H1 (cell line): ENCODE results near the gene AP5Z1. TPM values are rescaled to one million over a fixed set of nuclear protein-coding genes. Genes with fewer than 3 reads are reported as not detected.

ENCODE experiments used
- CTCF ChIA-PET: fragments of 300-600 bp; sonication (Branson Sonifier 250); formaldehyde crosslinking; loops from one replicate; lab custom pipeline; 2021; ENCODE audit not compliant: partially characterized antibody; lab: Charles Lee
- POLR2A ChIA-PET: fragments of 300-600 bp; sonication (Branson Sonifier 250); formaldehyde crosslinking; loops from one replicate; lab custom pipeline; 2021; ENCODE audit warnings: inconsistent platforms; ENCODE audit not compliant: partially characterized antibody; lab: Charles Lee
- DNase-seq, 2 experiments: peaks; one replicate each; pipeline versions ENCODE4 v3.0.0 to v3.0.0-alpha.2; 2010 to 2022; ENCODE audit warnings: low spot score in 2 of 2, low read depth in 1 of 2, mixed read lengths in 1 of 2
- FAIRE-seq: peaks from 2 replicates; lab custom pipeline; 2011; peaks lifted over from hg19 to GRCh38; lab: Jason Lieb, UNC
- H2AFZ ChIP-seq: 2 replicates; pipeline ENCODE4 v1.8.1; 2012; ENCODE audit warnings: low read length, inconsistent platforms
- H2AK5ac ChIP-seq: 2 replicates; pipeline ENCODE4 v1.6.1; 2013; ENCODE audit warnings: low read depth, low read length
- H2BK120ac ChIP-seq: replicated peaks from 2 replicates; pipeline ENCODE3; 2013; ENCODE audit warnings: low read depth, low read length, inconsistent platforms
- H2BK12ac ChIP-seq: 2 replicates; pipeline ENCODE4 v1.6.1; 2013; ENCODE audit warnings: low read depth, low read length
- H2BK15ac ChIP-seq: 2 replicates; pipeline ENCODE4 v1.6.1; 2013; ENCODE audit warnings: low read length
- H2BK20ac ChIP-seq: 2 replicates; pipeline ENCODE4 v1.6.1; 2013; ENCODE audit warnings: low read length
- H2BK5ac ChIP-seq: 2 replicates; pipeline ENCODE4 v1.6.1; 2013; ENCODE audit warnings: low read depth, low read length
- H3K14ac ChIP-seq: 2 replicates; pipeline ENCODE4 v1.6.1; 2013; ENCODE audit warnings: inconsistent platforms; ENCODE audit not compliant: insufficient read length
- H3K18ac ChIP-seq: 2 replicates; pipeline ENCODE4 v1.6.1; 2013; ENCODE audit warnings: low read length; ENCODE audit errors: extremely low read depth
- H3K23ac ChIP-seq: 2 replicates; pipeline ENCODE4 v1.6.1; 2013; ENCODE audit warnings: inconsistent platforms; ENCODE audit not compliant: insufficient read length
- H3K23me2 ChIP-seq: 2 replicates; pipeline ENCODE4 v1.6.1; 2013; ENCODE audit warnings: low read depth, low read length
- H3K27ac ChIP-seq: 2 replicates; pipeline ENCODE4 v1.6.1; 2011; ENCODE audit warnings: low read depth, low read length, inconsistent platforms
- H3K27me3 ChIP-seq, 4 experiments: replicated peaks in 1 of 4; 1 replicate in 1 of 4; 2 replicates in 3 of 4; pipeline versions ENCODE4 v1.6.1 to v1.8.1; 2011 to 2013; ENCODE audit warnings: low read length in 3 of 4, mild to moderate bottlenecking in 3 of 4, inconsistent platforms in 2 of 4, mixed read lengths in 2 of 4, moderate library complexity in 1 of 4; ENCODE audit not compliant: control insufficient read depth in 3 of 4, insufficient read depth in 3 of 4; ENCODE audit errors: extremely low read depth in 1 of 4
- H3K36me3 ChIP-seq, 4 experiments: 2 replicates each; pipeline versions ENCODE4 v1.6.1 to v1.8.1; 2011 to 2013; ENCODE audit warnings: mild to moderate bottlenecking in 4 of 4, low read length in 3 of 4, moderate library complexity in 2 of 4, control low read depth in 1 of 4, inconsistent platforms in 1 of 4; ENCODE audit not compliant: insufficient read depth in 4 of 4, control insufficient read depth in 2 of 4
- H3K4ac ChIP-seq: replicated peaks from 2 replicates; pipeline ENCODE3; 2013; ENCODE audit warnings: low read length, low read depth, mixed read lengths, inconsistent platforms; ENCODE audit not compliant: insufficient read length
- H3K4me1 ChIP-seq, 4 experiments: replicated peaks in 1 of 4; 1 replicate in 1 of 4; 2 replicates in 3 of 4; pipeline versions ENCODE4 v1.6.1 to v1.8.1; 2011 to 2013; ENCODE audit warnings: low read length in 3 of 4, inconsistent platforms in 2 of 4, mixed read lengths in 1 of 4; ENCODE audit not compliant: insufficient read depth in 4 of 4, control insufficient read depth in 3 of 4
- H3K4me2 ChIP-seq, 2 experiments: 2 replicates each; pipeline versions ENCODE4 v1.6.1 to v1.8.1; 2011 to 2013; ENCODE audit warnings: low read depth in 2 of 2, low read length in 2 of 2, control low read depth in 1 of 2, inconsistent platforms in 1 of 2, mild to moderate bottlenecking in 1 of 2; ENCODE audit not compliant: insufficient read depth in 1 of 2
- H3K4me3 ChIP-seq, 4 experiments: fragments of 200-600, 300-600 bp in 1 of 4; sonication (generic), shearing (Covaris generic), sonication (Bioruptor Twin) in 1 of 4; 2 replicates each; pipeline versions ENCODE4 v1.5.1 to v1.8.1; 2011 to 2016; ENCODE audit warnings: low read length in 4 of 4, low read depth in 3 of 4, control low read depth in 2 of 4, inconsistent platforms in 2 of 4, mild to moderate bottlenecking in 2 of 4, mixed read lengths in 1 of 4, moderate library complexity in 1 of 4; ENCODE audit not compliant: insufficient read depth in 2 of 4; ENCODE audit errors: extremely low read depth in 1 of 4
- H3K56ac ChIP-seq: replicated peaks from 2 replicates; pipeline ENCODE3; 2013; ENCODE audit warnings: low read depth, mild to moderate bottlenecking, mixed read lengths, low read length, inconsistent platforms; ENCODE audit not compliant: insufficient read length
- H3K79me1 ChIP-seq: 2 replicates; pipeline ENCODE4 v1.6.1; 2013; ENCODE audit warnings: low read depth, low read length, control low read depth
- H3K79me2 ChIP-seq, 2 experiments: 2 replicates each; pipeline versions ENCODE4 v1.6.1 to v1.8.1; 2012 to 2013; ENCODE audit warnings: low read length in 2 of 2, mild to moderate bottlenecking in 2 of 2, inconsistent platforms in 1 of 2; ENCODE audit not compliant: insufficient read depth in 2 of 2, control insufficient read depth in 1 of 2
- H3K9ac ChIP-seq, 4 experiments: replicated peaks in 1 of 4; 1 replicate in 1 of 4; 2 replicates in 3 of 4; pipeline versions ENCODE4 v1.6.1 to v1.8.1; 2011 to 2013; ENCODE audit warnings: low read depth in 3 of 4, low read length in 3 of 4, control low read depth in 2 of 4, mild to moderate bottlenecking in 2 of 4, moderate library complexity in 2 of 4, inconsistent platforms in 1 of 4; ENCODE audit errors: extremely low read depth in 1 of 4
- H3K9me3 ChIP-seq, 2 experiments: 2 replicates each; pipeline versions ENCODE4 v1.6.1 to v1.8.1; 2012 to 2013; ENCODE audit warnings: mild to moderate bottlenecking in 2 of 2, moderate library complexity in 2 of 2, control low read depth in 1 of 2, inconsistent platforms in 1 of 2, low read depth in 1 of 2, low read length in 1 of 2, mixed read lengths in 1 of 2; ENCODE audit not compliant: insufficient read depth in 2 of 2
- H4K20me1 ChIP-seq, 2 experiments: replicated peaks in 1 of 2; 2 replicates each; pipeline versions ENCODE3 to v1.8.1; 2011 to 2013; ENCODE audit warnings: inconsistent platforms in 2 of 2, low read length in 2 of 2, mild to moderate bottlenecking in 1 of 2; ENCODE audit not compliant: insufficient read depth in 2 of 2, control insufficient read depth in 1 of 2
- H4K5ac ChIP-seq: 2 replicates; pipeline ENCODE4 v1.6.1; 2013; ENCODE audit warnings: low read length, low read depth, mixed read lengths, inconsistent platforms; ENCODE audit not compliant: insufficient read length
- H4K8ac ChIP-seq: 2 replicates; pipeline ENCODE4 v1.8.0; 2013; ENCODE audit warnings: mild to moderate bottlenecking, moderate library complexity, low read length, inconsistent platforms; ENCODE audit not compliant: insufficient read depth; ENCODE audit errors: extremely low read depth
- H4K91ac ChIP-seq: replicated peaks from 2 replicates; pipeline ENCODE3; 2013; ENCODE audit warnings: low read length, mixed read lengths, inconsistent platforms; ENCODE audit not compliant: insufficient read length
- EZH2 ChIP-seq: fragments of 200-600 bp; sonication (generic); IDR thresholded peaks from 2 replicates; pipeline ENCODE4 v1.7.1; 2012; ENCODE audit warnings: low read depth, mild to moderate bottlenecking, moderate library complexity, low read length, inconsistent platforms; ENCODE audit not compliant: severe bottlenecking
- GTF2F1 ChIP-seq: IDR thresholded peaks from 2 replicates; pipeline ENCODE4 v1.6.1; 2012; ENCODE audit warnings: low read depth, low read length, improper control_type of control experiment, borderline replicate concordance
- KDM4A ChIP-seq: IDR thresholded peaks from one replicate; pipeline ENCODE4 v1.7.1; 2012; ENCODE audit warnings: low read depth, mild to moderate bottlenecking, moderate library complexity, low read length, inconsistent platforms; ENCODE audit not compliant: severe bottlenecking
- MAFK ChIP-seq: IDR thresholded peaks from 2 replicates; pipeline ENCODE4 v1.6.1; 2012; ENCODE audit warnings: low read depth, mild to moderate bottlenecking, improper control_type of control experiment, low read length
- MAX ChIP-seq: IDR thresholded peaks from 2 replicates; pipeline ENCODE4 v1.6.1; 2012; ENCODE audit warnings: inconsistent platforms
- NANOG ChIP-seq: IDR thresholded peaks from 2 replicates; pipeline ENCODE4 v1.6.1; 2011; ENCODE audit warnings: low read length, low read depth, mild to moderate bottlenecking, inconsistent platforms; ENCODE audit not compliant: insufficient read depth, poor library complexity, severe bottlenecking
- POLR2A ChIP-seq, 2 experiments: IDR thresholded peaks; 1 replicate in 1 of 2; 2 replicates in 1 of 2; pipeline ENCODE4 v1.6.1; 2011; ENCODE audit warnings: low read depth in 2 of 2, low read length in 2 of 2, mild to moderate bottlenecking in 2 of 2; ENCODE audit errors: control extremely low read depth in 1 of 2
- POLR2AphosphoS5 ChIP-seq: IDR thresholded peaks from 2 replicates; pipeline ENCODE4 v1.6.1; 2011; ENCODE audit warnings: low read depth, low read length
- RNF2 ChIP-seq: fragments of 200-900, 300-1000 bp; sonication (generic); IDR thresholded peaks from 2 replicates; pipeline ENCODE4 v1.7.1; 2016; ENCODE audit warnings: borderline replicate concordance, low read depth, mild to moderate bottlenecking, antibody characterized with exemption, low read length; ENCODE audit not compliant: poor library complexity, severe bottlenecking; ENCODE audit errors: missing control alignments
- SIN3A ChIP-seq, 2 experiments: IDR thresholded peaks in 1 of 2; conservative IDR thresholded peaks in 1 of 2; 2 replicates each; pipeline ENCODE4 v1.6.1; 2011 to 2012; ENCODE audit warnings: low read length in 2 of 2, improper control_type of control experiment in 1 of 2, low read depth in 1 of 2, mild to moderate bottlenecking in 1 of 2
- WGBS, 2 experiments: shearing (Covaris generic) in 1 of 2; methylation state at CpG; one replicate each; pipeline versions ENCODE4 v1.1.6 to v1.1.7; 2013 to 2015; ENCODE audit warnings: low lambda C conversion rate in 2 of 2, mixed read lengths in 2 of 2, inconsistent platforms in 1 of 2, low coverage in 1 of 2, missing lambda C conversion rate in 1 of 2; ENCODE audit not compliant: insufficient replicate concordance in 2 of 2, insufficient coverage in 1 of 2, insufficient read length in 1 of 2; ENCODE audit errors: extremely low coverage in 1 of 2, missing lambda C conversion rate in 1 of 2; 5-methylcytosine and 5-hydroxymethylcytosine counted together
- polyA plus RNA-seq, 7 experiments: library from polyadenylated mRNA; depleted of rRNA in 3 of 7; stranded (reverse) in 5 of 7; unstranded in 2 of 7; fragments of >200 nt in 5 of 7; fragments of 200-250 nt in 2 of 7; gene quantifications; 1 replicate in 5 of 7; 2 replicates in 1 of 7; 4 replicates in 1 of 7; pipeline versions ENCODE4 v1.2.1 to v1.2.3, GENCODE V29; 2011 to 2013; ENCODE audit warnings: missing spikeins in 2 of 7, mixed read lengths in 2 of 7
- total RNA-seq: library from RNA; stranded (reverse); fragmentation: NEBNext Ultra II Directional; extraction: Animal tissue kit (Norgen Biotek cat#: 25700); gene quantifications from 2 replicates; pipeline ENCODE4 v1.2.1, GENCODE V29; 2021

The AP5Z1 gene
- total and polyA plus RNA-seq, 2 of the 8 experiments (the other 6 are each of a cell fraction or from before 2014, with no cell fraction given) = 24.0 to 24.7 TPM

DNA sequence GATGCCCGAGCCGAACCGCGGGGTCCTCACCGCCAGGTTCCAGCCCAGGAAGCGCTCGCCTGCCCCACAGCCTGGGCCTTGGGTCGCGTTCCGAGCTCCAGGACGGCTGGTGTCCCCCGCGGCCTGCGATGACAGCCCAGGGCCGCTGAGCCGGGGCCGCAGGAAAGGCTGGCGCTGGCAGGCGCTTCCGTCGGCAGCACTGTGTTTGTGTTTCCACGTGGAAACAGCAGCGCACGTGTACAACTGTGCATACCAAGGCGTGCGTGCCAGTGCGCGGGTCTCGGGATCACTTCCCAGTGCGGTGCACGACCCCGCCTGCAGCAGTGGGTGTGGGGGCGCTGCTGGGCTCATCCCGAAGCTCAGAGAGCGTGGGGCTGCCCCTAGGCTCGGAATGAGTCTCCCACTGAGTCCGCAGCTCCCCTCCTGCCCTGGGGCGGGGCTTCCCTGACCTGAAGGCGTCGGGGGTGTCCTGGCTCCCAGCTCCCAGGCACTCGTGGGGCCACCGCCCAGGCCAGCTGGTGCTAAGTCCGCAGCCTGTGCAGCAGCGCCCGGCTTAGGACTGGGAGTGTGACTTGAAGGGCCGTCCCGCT is 17.2 kb downstream of the AP5Z1 start:
- H3K4me3 ChIP-seq = peak overlapping the region; percentile 46 to 71 (median 52)
- H2AK5ac ChIP-seq = no peak overlapping the region
- peak overlapping the region in 2 of 4 experiments; percentile 29 to 39; a peak in 3 of 7 replicates for H3K9ac ChIP-seq
- peak overlapping the region; percentile 7; the same call in 1 of the 2 replicates for H3K18ac ChIP-seq
- H3K23me2 ChIP-seq = peaks cover 7% of the 10 kb centered on the region; the same call in 1 of the 2 replicates
- no peak overlapping the region for H3K4ac ChIP-seq
- WGBS, 2 experiments = 10% methylated on average over 35 of the region's 47 CpGs; no CpG with 5 or more reads in 1 of the 2 experiments
- no peak for FAIRE-seq
- no peak overlapping the region for H3K56ac ChIP-seq
- H4K8ac ChIP-seq = peak overlapping the region; percentile 96
- no peak overlapping the region for H3K14ac ChIP-seq
- H3K27me3 ChIP-seq = no peaks in the 10 kb centered on the region
- no peak overlapping the region for H2BK120ac ChIP-seq
- H3K36me3 ChIP-seq = peaks cover 3 to 22% (median 5%) of the 10 kb centered on the region in 4 experiments; a peak in 5 of 8 replicates
- H3K9me3 ChIP-seq = no peaks in the 10 kb centered on the region; a peak in 1 of 4 replicates
- peak overlapping the region; percentile 27; the same call in 1 of the 2 replicates for H3K27ac ChIP-seq
- H4K91ac ChIP-seq = no peak overlapping the region
- no peaks in the 10 kb centered on the region for H3K79me2 ChIP-seq
- ChIA-PET POLR2A (interaction anchor here (0.6 to 3.3 kb wide), 7 partner anchors 9 to 168 kb away, joined by 3 to 11 read pairs (median 7); partner anchors contain the start of gene AP5Z1), CTCF (interaction anchor here (0.6 to 4.0 kb wide), 18 partner anchors 8 to 503 kb away, joined by 3 to 24 read pairs (median 4); partner anchors contain the start of genes AP5Z1 and RADIL)
- H3K23ac ChIP-seq = no peak overlapping the region
- no peaks in the 10 kb centered on the region for H3K79me1 ChIP-seq
- H4K20me1 ChIP-seq = peaks cover 0 to 3% of the 10 kb centered on the region in 2 experiments
- H2BK12ac ChIP-seq = no peak overlapping the region
- peaks cover 0 to 3% (median 1%) of the 10 kb centered on the region in 4 experiments; a peak in 4 of 7 replicates for H3K4me1 ChIP-seq
- H2AFZ ChIP-seq = peak overlapping the region; percentile 37; the same call in 1 of the 2 replicates
- no peak overlapping the region for H2BK5ac ChIP-seq
- no peak overlapping the region for H4K5ac ChIP-seq
- no peak overlapping the region for H2BK20ac ChIP-seq
- H3K4me2 ChIP-seq = peak overlapping the region; percentile 92 to 96
- DNase-seq = peak in 1 of 2 experiments; percentile 71
- no peak overlapping the region for H2BK15ac ChIP-seq
- TF ChIP-seq MAX (peak; percentile 86), KDM4A (peak; percentile 52), EZH2 (peak; percentile 29), MAFK (no peak), NANOG (no peak), POLR2A (IDR thresholded peaks at IDR 0.05; ENCODE audit: control extremely low read depth in 1 of 2, low read depth in 2 of 2, low read length in 2 of 2) (peak in 1 of 2 experiments; percentile 33; a peak in 1 of 3 replicates), POLR2AphosphoS5 (peak; percentile 51; the same call in 1 of the 2 replicates), GTF2F1 (no peak), SIN3A (conservative IDR thresholded peaks at IDR 0.05 in 1 of 2, IDR thresholded peaks at IDR 0.05 in 1 of 2; ENCODE audit: low read depth in 1 of 2, low read length in 2 of 2) (peak; percentile 54 to 58; a peak in 2 of 4 replicates), RNF2 (no peak)
